Smooth muscle cell (in vitro differentiated cells): Measurements from ENCODE around the gene HPSE. TPM values are rescaled to one million over a fixed set of nuclear protein-coding genes. Genes with fewer than 3 reads are reported as not detected.

Source experiments
- DNase-seq: peaks from one replicate; lab custom pipeline; 2025; ENCODE audit not compliant: unreplicated experiment; lab: John Stamatoyannopoulos, UW
- H2AFZ ChIP-seq: fragments of 200-600 bp; sonication (generic); 2 replicates; pipeline ENCODE4 v1.6.0; 2016; ENCODE audit warnings: antibody characterized with exemption, low read depth, mild to moderate bottlenecking
- H3F3A ChIP-seq: fragments of 200-600 bp; sonication (generic); 2 replicates; pipeline ENCODE4 v1.6.0; 2017; ENCODE audit warnings: antibody characterized with exemption, low read depth
- H3K27ac ChIP-seq: fragments of 200-600 bp; sonication (generic); 2 replicates; pipeline ENCODE4 v1.5.1; 2016; ENCODE audit warnings: low read depth, mild to moderate bottlenecking
- H3K27me3 ChIP-seq: fragments of 200-600 bp; sonication (generic); 2 replicates; pipeline ENCODE4 v1.6.1; 2016; ENCODE audit warnings: low read depth, mild to moderate bottlenecking
- H3K36me3 ChIP-seq: fragments of 200-600 bp; sonication (generic); 2 replicates; pipeline ENCODE4 v1.5.1; 2016; ENCODE audit warnings: low read depth
- H3K4me1 ChIP-seq: fragments of 200-600 bp; sonication (generic); 2 replicates; pipeline ENCODE4 v1.5.1; 2016; ENCODE audit warnings: low read depth
- H3K4me2 ChIP-seq: fragments of 200-600 bp; sonication (generic); 2 replicates; pipeline ENCODE4 v1.6.0; 2016; ENCODE audit warnings: mild to moderate bottlenecking
- H3K4me3 ChIP-seq: fragments of 200-600 bp; sonication (generic); 2 replicates; pipeline ENCODE4 v1.5.1; 2016; ENCODE audit warnings: mild to moderate bottlenecking
- H3K79me2 ChIP-seq: fragments of 200-600 bp; sonication (generic); 2 replicates; pipeline ENCODE4 v1.6.0; 2016; ENCODE audit warnings: low read depth, mild to moderate bottlenecking
- H3K9ac ChIP-seq: fragments of 200-600 bp; sonication (generic); 2 replicates; pipeline ENCODE4 v1.6.0; 2016; ENCODE audit warnings: low read depth
- H3K9me3 ChIP-seq: fragments of 200-600 bp; sonication (generic); replicated peaks from 2 replicates; pipeline ENCODE4 v1.5.1; 2016; ENCODE audit warnings: low read depth
- H4K20me1 ChIP-seq: fragments of 200-600 bp; sonication (generic); 2 replicates; pipeline ENCODE4 v1.6.0; 2016; ENCODE audit warnings: low read depth
- WGBS: methylation state at CpG from one replicate; pipeline ENCODE4 v1.1.7; 2016; ENCODE audit warnings: low lambda C conversion rate; 5-methylcytosine and 5-hydroxymethylcytosine counted together
- polyA plus RNA-seq: library from polyadenylated mRNA; unstranded; fragments of >200 nt; fragmentation: Nextera tagmentation; extraction: Ambion mirVana; gene quantifications from 2 replicates; pipeline ENCODE4 v1.2.1, GENCODE V29; 2016
- total RNA-seq: library from RNA; depleted of rRNA; stranded (reverse); fragments of >200 nt; gene quantifications from 2 replicates; pipeline ENCODE4 v1.2.3, GENCODE V29; 2014
- TF ChIP-seq, protein P1 (sequence below): fragments of 200-600 bp; sonication (generic); IDR thresholded peaks from 2 replicates; pipeline ENCODE4 v1.5.1; 2017; ENCODE audit warnings: borderline replicate concordance, mild to moderate bottlenecking, antibody characterized with exemption; ENCODE audit not compliant: insufficient read depth, poor library complexity, severe bottlenecking

HPSE gene
- total and polyA plus RNA-seq, 2 experiments from 2014 or later, result 0.50 to 1.3 TPM

DNA sequence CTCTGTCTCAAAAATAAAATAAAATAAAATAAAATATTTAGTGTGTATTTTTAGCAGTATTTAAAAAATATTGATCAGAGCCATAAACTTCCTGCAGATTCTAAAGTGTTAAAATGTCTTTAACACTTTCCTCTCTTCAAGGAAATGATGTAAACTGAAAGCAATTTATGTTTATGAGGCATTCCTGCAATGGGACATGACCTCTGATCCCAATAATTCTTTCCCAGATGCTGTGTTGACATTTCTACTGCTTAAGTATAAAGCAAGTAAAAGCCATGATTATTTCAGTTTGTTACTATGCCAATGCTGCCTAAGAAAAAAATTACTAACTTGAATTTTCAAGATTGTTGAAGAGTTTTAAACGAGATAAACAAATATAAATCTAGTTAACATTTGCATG, 79.1 kb downstream of the HPSE start:
- H2AFZ ChIP-seq, result no peak overlapping the region
- peaks cover 8% of the 10 kb centered on the region for H3F3A ChIP-seq
- H3K4me2 ChIP-seq, result no peak overlapping the region
- no peaks in the 10 kb centered on the region for H3K27me3 ChIP-seq
- no peaks in the 10 kb centered on the region for H3K36me3 ChIP-seq
- no peak overlapping the region for H3K27ac ChIP-seq
- H3K4me1 ChIP-seq, result peaks cover 6% of the 10 kb centered on the region
- no peaks in the 10 kb centered on the region for H4K20me1 ChIP-seq
- TF ChIP-seq, protein P1, sequence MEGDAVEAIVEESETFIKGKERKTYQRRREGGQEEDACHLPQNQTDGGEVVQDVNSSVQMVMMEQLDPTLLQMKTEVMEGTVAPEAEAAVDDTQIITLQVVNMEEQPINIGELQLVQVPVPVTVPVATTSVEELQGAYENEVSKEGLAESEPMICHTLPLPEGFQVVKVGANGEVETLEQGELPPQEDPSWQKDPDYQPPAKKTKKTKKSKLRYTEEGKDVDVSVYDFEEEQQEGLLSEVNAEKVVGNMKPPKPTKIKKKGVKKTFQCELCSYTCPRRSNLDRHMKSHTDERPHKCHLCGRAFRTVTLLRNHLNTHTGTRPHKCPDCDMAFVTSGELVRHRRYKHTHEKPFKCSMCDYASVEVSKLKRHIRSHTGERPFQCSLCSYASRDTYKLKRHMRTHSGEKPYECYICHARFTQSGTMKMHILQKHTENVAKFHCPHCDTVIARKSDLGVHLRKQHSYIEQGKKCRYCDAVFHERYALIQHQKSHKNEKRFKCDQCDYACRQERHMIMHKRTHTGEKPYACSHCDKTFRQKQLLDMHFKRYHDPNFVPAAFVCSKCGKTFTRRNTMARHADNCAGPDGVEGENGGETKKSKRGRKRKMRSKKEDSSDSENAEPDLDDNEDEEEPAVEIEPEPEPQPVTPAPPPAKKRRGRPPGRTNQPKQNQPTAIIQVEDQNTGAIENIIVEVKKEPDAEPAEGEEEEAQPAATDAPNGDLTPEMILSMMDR, result no peak
- H3K79me2 ChIP-seq, result no peaks in the 10 kb centered on the region
- DNase-seq, result no peak
- no peak overlapping the region for H3K4me3 ChIP-seq
- WGBS, result 62% methylated on average over 1 of the region's 1 CpG
- no peaks in the 10 kb centered on the region for H3K9me3 ChIP-seq
- H3K9ac ChIP-seq, result no peak overlapping the region

DNA sequence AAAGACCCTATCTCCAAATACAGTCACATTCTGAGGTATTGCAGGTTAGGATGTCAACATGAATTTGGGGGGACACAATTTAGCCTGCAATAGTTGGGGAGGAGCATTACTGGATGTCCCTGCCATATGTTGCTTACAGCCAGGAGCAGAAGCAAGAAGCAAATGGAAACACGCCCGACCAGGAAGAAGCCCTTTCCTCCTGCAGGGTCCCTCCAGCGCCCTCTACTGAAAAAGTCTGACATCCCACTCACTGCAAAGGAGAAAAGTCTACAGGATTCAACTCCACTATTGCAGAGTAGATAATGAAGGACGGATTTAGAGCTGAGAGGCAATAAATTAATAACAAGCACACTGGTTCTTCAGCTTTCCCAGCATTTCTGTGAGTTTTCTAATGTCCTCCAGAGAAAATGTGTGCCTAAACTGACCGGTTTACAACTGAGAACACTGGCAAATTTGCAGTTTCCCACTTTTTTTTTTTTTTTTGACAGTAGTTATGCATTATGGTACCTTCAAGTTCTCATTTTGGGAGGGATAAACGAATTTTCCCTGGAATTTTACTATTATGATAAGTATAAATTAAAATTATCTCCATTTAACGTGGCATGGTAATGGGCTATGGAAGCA, 81.8 kb downstream of the HPSE start:
- WGBS, result 39% methylated on average over 6 of the region's 7 CpGs

DNA sequence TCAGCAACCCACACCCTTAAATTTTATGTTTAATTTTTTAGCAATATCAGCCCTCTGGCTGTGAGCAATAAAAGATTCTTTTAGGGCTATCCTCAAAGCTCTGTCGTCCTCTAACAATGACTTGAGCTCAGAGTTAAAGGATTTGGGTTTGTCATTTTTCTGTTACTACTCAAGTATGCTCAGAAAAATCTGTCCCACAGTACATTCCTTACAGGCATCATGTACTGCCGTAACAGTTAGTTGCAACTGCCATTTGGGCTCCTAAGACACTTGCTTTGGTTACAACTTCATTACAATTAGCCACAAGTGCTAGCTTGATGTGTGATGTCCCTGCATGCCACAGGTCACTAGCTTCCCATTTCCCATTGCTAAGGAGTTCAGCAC, 83.2 kb downstream of the HPSE start:
- no peaks in the 10 kb centered on the region for H3K9me3 ChIP-seq
- WGBS, result 9% methylated on average over 2 of the region's 2 CpGs
- no peaks in the 10 kb centered on the region for H3K79me2 ChIP-seq
- H3F3A ChIP-seq, result peaks cover 6% of the 10 kb centered on the region
- no peak overlapping the region for H3K9ac ChIP-seq
- no peak for DNase-seq
- TF ChIP-seq, protein P1, result no peak
- no peak overlapping the region for H3K27ac ChIP-seq
- no peak overlapping the region for H3K4me3 ChIP-seq
- H4K20me1 ChIP-seq, result no peaks in the 10 kb centered on the region
- H3K36me3 ChIP-seq, result no peaks in the 10 kb centered on the region
- H2AFZ ChIP-seq, result no peak overlapping the region
- peaks cover 9% of the 10 kb centered on the region for H3K4me1 ChIP-seq
- no peaks in the 10 kb centered on the region for H3K27me3 ChIP-seq
- H3K4me2 ChIP-seq, result peak overlapping the region; percentile 25

More for the DNA sequence above, 81.8 kb downstream of the HPSE start:
- Histone ChIP-seq H3K4me3 (no peak overlapping the region), H2AFZ (no peak overlapping the region), H3K4me1 (peaks cover 9% of the 10 kb centered on the region), H3K27ac (no peak overlapping the region), H3F3A (peaks cover 11% of the 10 kb centered on the region), H3K4me2 (no peak overlapping the region), H4K20me1 (no peaks in the 10 kb centered on the region), H3K9me3 (no peaks in the 10 kb centered on the region), H3K27me3 (no peaks in the 10 kb centered on the region), H3K79me2 (no peaks in the 10 kb centered on the region), H3K9ac (no peak overlapping the region), H3K36me3 (no peaks in the 10 kb centered on the region)
- DNase-seq, result no peak
- TF ChIP-seq, protein P1, result peak; percentile 34
